ENCODE measurements around the gene ATP8A2. TPM values are rescaled to one million over a fixed set of nuclear protein-coding genes. Genes with fewer than 3 reads are reported as not detected.
"Not testable (repeated sequence)": the region's sequence is repeated elsewhere in the genome, so short reads cannot be mapped to it uniquely, and the experiment has no call there.

Gene ATP8A2
- total RNA-seq, 1 experiment from 2014 or later = 1.3 TPM

DNA sequence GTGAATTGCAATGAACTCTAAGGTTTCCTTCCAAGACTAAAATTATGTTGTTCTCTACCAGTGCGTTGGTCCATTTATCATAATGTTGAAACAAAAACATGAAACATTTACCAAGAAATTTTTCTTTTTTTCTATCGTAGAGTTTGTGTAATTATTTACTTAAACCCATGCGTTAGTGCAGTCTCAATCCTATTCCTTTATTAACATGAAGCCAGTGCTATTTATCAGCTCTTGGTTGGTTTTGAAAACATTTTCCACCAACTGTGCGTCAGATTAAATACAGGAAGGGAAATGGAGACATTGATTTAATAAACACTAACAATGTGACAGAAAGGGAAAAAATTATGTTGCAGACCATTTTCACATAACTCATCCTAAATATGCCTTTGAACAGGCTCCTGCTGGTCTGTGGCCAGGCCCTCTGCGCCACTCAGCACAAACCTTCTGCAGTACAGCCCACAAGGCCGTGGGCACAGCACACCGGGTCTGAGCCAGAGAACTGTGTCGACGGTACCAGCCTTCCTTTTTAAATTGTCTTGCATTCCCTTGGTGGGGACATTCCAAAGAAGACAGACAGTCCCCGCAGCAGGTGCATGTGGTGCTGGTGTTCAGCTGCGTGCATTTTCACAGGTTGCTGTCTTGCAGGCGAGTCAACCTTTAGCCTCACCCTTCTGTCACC is 544.2 kb downstream of the ATP8A2 start:
- no peak for DNase-seq (ENCODE audit: low read depth)

- DNase-seq (ENCODE audit: low read depth) = no peak
Measured at GRCh38 chr13:25920277-25920676, 548.5 kb downstream of the ATP8A2 start.

- no peak for DNase-seq (ENCODE audit: low read depth)
Measured at GRCh38 chr13:25920931-25921330, 549.2 kb downstream of the ATP8A2 start.

DNA sequence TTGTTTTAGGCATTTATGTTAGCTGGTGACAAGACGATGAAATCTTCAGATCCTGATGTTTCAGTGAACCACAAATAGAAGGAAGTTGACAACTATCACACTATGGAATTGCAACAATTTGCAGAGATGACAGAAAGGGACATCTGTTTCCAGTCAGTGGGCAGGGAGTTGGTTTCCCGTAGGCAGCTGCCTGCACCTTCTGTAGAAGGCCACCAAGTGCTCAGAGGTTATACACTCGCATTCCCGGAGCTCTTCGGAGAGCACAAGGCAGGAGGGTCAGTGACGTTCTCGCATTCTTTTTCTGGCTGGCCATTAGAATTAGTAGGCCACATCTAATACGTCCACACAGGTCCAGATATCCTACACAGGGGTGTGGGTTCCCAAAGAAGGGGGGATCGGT is 550.6 kb downstream of the ATP8A2 start:
- peak; percentile 8 for DNase-seq (ENCODE audit: low read depth)

DNA sequence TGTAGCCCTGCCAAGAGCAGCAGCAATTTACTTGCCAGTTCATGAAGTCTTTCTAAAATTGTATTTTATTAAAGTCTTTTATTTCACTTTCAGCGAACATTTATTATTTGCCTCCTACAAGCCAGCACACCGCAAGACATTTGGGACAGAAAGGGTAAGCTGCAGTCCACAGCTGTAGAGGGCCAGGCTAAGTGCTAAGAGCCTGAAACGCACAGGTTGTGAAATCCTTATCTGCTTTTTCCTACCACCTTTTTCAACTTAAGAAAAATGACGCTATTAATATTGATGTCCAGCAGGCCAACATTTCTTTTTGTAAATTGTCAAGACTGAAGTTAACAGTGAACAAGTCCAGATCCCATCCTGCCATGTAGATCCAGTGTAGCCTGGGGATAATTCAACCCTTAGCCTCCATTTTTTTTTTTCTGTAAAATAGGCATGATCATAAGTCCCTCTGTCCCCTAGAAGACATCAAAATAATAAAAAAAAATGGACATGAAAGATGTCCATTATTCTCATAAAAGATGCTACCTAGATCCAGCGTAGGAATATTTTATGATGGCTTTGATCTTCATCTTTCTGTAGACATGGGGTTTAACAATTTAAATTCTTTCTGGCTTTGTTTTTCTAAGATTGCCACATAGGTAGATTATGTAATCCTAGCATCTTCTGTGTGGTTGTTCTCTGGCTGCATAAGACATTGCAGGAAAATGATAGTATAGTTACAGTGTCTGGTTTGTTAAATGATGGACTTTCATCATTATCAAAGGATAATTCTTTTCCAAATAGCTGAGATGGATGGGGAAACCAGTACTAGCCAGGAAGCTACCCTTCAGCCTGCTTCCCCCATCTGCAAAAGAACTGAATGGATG is 551.7 kb downstream of the ATP8A2 start:
- no peak for DNase-seq (ENCODE audit: low read depth)

DNA sequence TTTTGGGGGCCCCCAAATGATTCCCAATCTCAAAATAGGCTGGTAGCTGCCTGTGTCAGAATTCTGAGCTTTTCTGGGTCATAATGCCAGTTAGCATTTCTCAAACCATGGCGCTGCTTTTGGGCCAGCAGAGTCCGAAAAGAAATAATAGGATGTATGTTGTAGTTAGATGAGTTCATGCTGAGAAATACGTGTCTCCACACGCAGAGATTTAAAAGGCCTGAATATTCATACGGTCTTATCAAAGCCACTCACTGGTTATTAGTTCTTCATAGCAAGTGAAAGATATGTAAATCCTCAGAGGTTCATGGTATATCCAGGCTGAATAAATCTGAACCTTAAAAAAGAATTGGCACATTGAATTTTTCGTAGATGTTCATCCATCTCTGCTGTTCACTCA is 555.6 kb downstream of the ATP8A2 start:
- DNase-seq (ENCODE audit: low read depth) = no peak

DNA sequence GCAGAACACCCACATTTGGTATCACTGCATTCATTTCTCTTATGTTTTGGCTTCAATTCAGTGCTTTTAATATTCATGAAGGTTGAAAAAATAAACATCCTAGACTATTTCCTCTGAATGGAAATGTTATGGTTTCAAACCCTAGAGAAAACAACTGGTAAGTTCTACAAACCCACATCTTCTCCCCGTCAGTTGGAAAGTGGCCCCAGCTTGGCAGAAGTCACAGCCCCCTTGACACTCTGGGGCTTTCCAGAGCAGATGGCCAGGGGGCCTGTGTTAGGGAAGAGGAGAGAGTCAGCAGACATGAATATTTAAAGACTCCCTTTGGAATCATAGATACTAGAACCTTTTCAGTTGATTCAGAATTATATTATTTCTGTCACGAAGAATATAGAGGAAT is 556.2 kb downstream of the ATP8A2 start:
- DNase-seq (ENCODE audit: low read depth) = no peak

GRCh38 chr13:25928941-25929505 is 557.2 kb downstream of the ATP8A2 start:
- DNase-seq (ENCODE audit: low read depth) = peak; percentile 32

GRCh38 chr13:25929816-25930215 is 558.0 kb downstream of the ATP8A2 start:
- DNase-seq (ENCODE audit: low read depth) = no peak

- no peak for DNase-seq (ENCODE audit: low read depth)
Measured at GRCh38 chr13:25930653-25931052, 558.9 kb downstream of the ATP8A2 start.

DNA sequence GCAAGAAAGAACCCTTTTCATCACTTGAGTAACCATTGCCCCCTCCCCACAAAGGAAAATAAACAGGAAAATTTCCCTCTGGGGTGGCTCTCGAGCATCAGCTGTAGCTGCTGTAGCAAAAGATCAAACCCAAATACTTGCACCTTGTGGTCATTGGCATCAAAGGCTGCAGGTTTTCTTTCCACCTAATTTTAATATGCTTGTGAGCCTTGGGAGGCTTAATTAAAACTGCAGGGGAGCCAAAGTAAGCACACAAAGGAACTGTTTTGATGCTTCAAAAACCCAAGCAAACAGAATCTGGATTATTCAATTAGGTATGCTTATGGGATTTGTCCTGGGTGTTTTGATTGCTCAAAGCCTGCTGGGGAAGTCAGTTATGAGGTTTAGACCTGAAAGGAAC is 560.6 kb downstream of the ATP8A2 start:
- DNase-seq (ENCODE audit: low read depth) = no peak

- no peak for DNase-seq (ENCODE audit: low read depth)
Measured at GRCh38 chr13:25933520-25933919, 561.7 kb downstream of the ATP8A2 start.

GRCh38 chr13:25934127-25934526 is 562.4 kb downstream of the ATP8A2 start:
- DNase-seq (ENCODE audit: low read depth) = no peak

DNA sequence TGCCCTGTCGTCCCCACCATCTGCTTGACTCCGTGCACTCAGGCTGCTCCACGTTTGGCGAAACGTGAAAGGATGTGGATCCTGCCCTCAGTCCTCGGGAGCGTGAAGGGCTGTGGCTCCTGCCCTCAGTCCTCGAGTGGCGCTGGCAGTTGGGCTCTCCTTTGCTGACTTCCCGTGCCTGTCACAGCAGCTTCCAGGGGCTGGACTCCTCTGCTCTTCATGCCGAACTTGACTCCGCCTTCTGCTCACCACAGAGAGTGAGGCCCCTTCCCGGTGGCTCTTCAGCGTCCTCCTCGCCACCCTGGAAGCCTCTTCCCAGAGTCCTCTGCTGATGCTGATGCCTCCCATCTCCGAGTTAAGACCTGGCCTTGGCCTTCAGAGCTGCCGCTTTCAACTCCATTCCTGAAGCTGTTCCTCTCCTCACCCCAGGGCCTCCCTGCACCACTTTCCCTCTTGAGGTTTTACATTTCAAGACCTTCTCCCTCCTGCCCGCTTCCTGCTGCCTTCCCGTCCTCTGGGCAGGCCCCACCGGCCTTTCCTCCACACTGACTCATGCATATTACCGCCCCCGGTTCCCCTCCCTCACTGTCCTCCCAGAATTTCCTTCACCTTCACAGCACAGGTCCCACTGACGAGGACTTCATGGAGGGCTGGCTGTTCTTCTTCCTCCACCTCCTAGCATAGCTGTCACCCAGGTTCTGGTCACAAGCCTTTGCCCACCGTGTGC is 568.4 kb downstream of the ATP8A2 start:
- no peak for DNase-seq (ENCODE audit: low read depth)

GRCh38 chr13:25943081-25943480 is 571.3 kb downstream of the ATP8A2 start:
- DNase-seq (ENCODE audit: low read depth) = no peak

DNA sequence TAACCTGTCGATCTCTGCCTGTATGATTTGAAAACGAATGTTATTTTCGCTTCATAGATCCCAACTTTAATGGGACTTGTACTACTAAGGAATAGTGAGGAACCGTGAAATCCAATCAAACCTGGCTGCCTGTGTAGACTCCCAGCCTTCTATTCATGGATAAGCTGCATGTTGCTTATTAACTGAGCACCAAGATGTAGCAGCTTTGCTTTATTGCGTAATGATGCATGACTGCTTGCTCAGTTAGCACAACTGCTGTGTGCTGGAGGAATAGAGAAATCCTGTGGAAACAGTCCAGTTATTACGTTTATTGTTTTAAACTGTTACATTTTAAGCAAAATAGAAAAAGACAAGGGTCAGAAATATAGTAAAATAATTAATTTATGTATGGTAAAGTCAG is 571.9 kb downstream of the ATP8A2 start:
- no peak for DNase-seq (ENCODE audit: low read depth)

- no peak for DNase-seq (ENCODE audit: low read depth)
Measured at GRCh38 chr13:25945596-25945995, 573.8 kb downstream of the ATP8A2 start.

GRCh38 chr13:25946321-25946720 is 574.5 kb downstream of the ATP8A2 start:
- no peak for DNase-seq (ENCODE audit: low read depth)

DNA sequence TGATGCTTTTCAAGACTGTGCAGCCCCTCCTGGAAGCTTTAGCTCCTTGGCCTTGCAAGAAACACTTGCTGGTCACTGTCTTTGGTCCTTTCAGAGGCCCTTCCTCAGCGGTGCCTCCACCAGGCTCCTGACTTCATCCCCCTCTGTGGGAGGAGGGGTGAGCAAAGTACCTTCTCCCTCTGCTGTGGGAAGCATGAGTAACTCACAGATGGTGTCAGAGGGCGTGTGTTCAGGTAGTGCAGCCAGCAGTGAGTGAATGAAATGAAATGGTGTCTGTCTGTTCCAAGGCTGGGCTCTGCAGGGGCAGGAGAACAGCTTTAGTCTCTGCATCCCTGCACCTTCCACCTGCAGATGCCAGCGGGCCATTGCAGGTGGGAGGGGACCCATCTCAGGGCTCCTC is 577.1 kb downstream of the ATP8A2 start:
- DNase-seq (ENCODE audit: low read depth) = no peak

DNA sequence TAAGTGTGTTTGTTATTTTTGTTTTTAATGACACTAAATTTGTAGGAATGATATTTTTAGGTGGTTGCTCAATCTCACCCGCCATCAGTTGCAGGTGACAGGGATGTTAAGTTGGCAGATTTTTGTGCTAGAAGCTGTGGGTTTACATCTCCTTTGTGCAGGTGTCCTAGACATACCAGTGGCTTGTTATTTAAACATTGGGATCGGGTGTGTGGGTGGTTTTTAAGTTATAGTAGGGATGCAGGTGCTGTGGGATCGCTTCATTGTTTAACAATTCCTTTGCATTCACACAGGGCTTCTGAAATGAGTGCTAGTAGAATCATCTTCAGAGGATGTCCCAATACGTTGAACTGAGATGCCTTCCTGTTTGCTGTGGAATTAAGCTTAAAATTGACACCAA is 580.1 kb downstream of the ATP8A2 start:
- DNase-seq (ENCODE audit: low read depth) = no peak

GRCh38 chr13:25954080-25954479 is 582.3 kb downstream of the ATP8A2 start:
- DNase-seq (ENCODE audit: low read depth) = not testable (repeated sequence)

- not testable (repeated sequence) for DNase-seq (ENCODE audit: low read depth)
Measured at GRCh38 chr13:25954943-25955342, 583.2 kb downstream of the ATP8A2 start.
